NB4 (cell line): ENCODE data around the gene NFKBIE.

ENCODE experiments used
- MYC ChIP-seq: IDR thresholded peaks from 2 replicates; pipeline ENCODE4 v1.6.1; 2011; ENCODE audit warnings: low read depth, low read length
- POLR2A ChIP-seq: IDR thresholded peaks from 2 replicates; pipeline ENCODE4 v1.6.1; 2011; ENCODE audit warnings: mild to moderate bottlenecking; ENCODE audit not compliant: insufficient read length; ENCODE audit errors: extremely low read depth
- TF ChIP-seq, protein P1 (sequence below): IDR thresholded peaks from one replicate; pipeline ENCODE4 v1.5.1; 2012; ENCODE audit warnings: low read depth, low read length
- TF ChIP-seq, protein P2 (sequence below): IDR thresholded peaks from 2 replicates; pipeline ENCODE4 v1.6.1; 2011; ENCODE audit warnings: low read depth, low read length

DNA sequence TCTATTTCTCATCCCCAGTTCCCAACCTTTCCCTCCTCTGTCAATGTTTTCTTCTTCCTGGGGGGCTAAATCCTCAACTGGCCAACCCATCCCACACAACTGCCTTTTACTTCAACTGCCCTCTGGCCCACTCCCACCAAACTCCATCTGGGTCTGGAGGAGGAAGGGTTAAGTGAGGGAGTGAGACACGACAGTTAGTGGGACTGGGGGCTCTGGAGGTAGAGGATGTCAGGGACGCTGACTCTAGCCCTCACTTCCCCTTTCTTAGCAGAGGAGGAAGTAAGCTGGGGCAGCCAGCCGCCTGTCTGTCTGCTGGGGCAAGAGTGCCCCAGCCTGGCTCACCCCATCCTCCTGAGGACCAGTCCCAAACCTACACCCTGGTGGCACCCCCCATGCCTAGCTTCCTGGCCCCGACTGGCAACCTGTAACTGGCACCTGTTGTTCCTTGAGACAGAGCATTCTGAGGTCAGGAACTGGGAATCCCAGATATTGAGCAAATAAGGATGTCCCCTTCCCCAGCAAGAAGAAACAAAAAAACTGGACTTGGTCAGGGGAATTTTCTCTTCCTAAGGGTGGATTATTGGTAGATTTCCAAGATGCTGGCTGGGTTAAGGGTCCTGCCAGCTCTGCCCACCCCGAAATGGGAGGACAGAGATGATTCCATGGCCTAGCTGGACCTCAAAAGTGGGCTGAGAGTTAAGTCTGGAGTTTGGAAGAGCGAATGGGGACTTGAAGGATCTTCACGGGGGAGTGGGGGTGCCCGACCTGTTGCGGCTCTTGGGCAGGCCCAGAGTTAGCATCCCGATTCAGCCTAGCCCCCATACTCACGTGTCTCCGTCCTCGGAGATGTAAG is 971 bp downstream of the NFKBIE start:
- TF ChIP-seq, protein P1, sequence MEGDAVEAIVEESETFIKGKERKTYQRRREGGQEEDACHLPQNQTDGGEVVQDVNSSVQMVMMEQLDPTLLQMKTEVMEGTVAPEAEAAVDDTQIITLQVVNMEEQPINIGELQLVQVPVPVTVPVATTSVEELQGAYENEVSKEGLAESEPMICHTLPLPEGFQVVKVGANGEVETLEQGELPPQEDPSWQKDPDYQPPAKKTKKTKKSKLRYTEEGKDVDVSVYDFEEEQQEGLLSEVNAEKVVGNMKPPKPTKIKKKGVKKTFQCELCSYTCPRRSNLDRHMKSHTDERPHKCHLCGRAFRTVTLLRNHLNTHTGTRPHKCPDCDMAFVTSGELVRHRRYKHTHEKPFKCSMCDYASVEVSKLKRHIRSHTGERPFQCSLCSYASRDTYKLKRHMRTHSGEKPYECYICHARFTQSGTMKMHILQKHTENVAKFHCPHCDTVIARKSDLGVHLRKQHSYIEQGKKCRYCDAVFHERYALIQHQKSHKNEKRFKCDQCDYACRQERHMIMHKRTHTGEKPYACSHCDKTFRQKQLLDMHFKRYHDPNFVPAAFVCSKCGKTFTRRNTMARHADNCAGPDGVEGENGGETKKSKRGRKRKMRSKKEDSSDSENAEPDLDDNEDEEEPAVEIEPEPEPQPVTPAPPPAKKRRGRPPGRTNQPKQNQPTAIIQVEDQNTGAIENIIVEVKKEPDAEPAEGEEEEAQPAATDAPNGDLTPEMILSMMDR = no peak
- TF ChIP-seq POLR2A = no peak
- TF ChIP-seq, protein P2, sequence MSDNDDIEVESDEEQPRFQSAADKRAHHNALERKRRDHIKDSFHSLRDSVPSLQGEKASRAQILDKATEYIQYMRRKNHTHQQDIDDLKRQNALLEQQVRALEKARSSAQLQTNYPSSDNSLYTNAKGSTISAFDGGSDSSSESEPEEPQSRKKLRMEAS = peak; percentile 91
- peak; percentile 62; the same call in 1 of the 2 replicates for TF ChIP-seq MYC
